Esophagus muscularis mucosa (tissue), 4 donors: Measurements from ENCODE around the gene UBE2S.

Source experiments
- EP300 ChIP-seq: sonication (generic); formaldehyde crosslinking; IDR thresholded peaks from one replicate; pipeline ENCODE4 v1.6.1; 2017; ENCODE audit warnings: antibody characterized with exemption
- POLR2A ChIP-seq: fragments of 450-650 bp; IDR thresholded peaks from one replicate; pipeline ENCODE4 v1.6.1; 2017; ENCODE audit warnings: antibody characterized with exemption, moderate library complexity, mild to moderate bottlenecking, low read depth
- POLR2AphosphoS5 ChIP-seq, 2 donors: sonication (generic); formaldehyde crosslinking; IDR thresholded peaks; one replicate each; pipeline ENCODE4 v1.6.1; 2017; ENCODE audit warnings: antibody characterized with exemption in 2 of 2
- TF ChIP-seq, protein P1 (sequence below), 3 experiments: fragments of 200-600 bp in 2 of 3; fragments of 450-650 bp in 1 of 3; sonication (generic) in 2 of 3; IDR thresholded peaks; one replicate each; pipeline ENCODE4 v1.5.1; 2017 to 2019; ENCODE audit warnings: antibody characterized with exemption in 3 of 3, mild to moderate bottlenecking in 2 of 3, moderate library complexity in 1 of 3

DNA sequence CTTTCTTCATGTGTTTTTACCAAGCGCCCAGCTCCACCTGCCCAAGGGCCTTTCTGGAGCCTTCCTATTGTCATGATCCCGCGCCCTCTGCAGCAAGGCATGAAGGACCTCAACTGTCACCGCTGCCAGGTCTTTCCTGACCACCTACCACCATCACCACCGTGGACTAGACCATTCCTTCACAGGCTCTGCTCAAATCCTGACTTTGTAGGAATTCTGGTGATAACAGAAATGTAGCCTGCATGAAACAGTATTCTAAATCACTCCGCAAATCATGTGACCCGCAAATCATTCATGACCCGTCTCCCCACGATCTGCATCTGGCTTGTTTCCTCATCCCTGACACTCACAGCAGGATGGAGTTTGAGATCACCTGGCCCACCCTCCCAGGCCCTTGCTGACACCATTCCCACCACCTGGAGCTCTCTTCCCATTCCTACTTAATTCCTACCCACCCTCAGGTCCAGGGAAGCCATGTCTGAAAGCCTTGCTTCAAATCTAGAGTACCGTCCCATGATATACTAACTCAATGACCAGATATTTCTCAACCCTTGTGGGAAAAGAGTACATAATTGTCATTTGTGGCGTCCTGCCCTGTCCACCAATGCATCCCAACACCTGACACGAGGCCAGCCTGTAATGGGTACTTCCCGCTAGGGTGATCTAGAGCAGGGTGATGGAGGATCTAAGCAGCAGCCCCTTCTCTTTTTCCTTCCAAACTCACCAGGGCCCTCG lies 1.3 kb downstream of the UBE2S start:
- TF ChIP-seq, protein P1, sequence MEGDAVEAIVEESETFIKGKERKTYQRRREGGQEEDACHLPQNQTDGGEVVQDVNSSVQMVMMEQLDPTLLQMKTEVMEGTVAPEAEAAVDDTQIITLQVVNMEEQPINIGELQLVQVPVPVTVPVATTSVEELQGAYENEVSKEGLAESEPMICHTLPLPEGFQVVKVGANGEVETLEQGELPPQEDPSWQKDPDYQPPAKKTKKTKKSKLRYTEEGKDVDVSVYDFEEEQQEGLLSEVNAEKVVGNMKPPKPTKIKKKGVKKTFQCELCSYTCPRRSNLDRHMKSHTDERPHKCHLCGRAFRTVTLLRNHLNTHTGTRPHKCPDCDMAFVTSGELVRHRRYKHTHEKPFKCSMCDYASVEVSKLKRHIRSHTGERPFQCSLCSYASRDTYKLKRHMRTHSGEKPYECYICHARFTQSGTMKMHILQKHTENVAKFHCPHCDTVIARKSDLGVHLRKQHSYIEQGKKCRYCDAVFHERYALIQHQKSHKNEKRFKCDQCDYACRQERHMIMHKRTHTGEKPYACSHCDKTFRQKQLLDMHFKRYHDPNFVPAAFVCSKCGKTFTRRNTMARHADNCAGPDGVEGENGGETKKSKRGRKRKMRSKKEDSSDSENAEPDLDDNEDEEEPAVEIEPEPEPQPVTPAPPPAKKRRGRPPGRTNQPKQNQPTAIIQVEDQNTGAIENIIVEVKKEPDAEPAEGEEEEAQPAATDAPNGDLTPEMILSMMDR (IDR thresholded peaks at IDR 0.05) = no peak
- no peak for TF ChIP-seq POLR2A
- no peak for TF ChIP-seq POLR2AphosphoS5 (IDR thresholded peaks at IDR 0.05)
- no peak for TF ChIP-seq EP300
